ENCODE data around the gene PLD1. TPM values are rescaled to one million over a fixed set of nuclear protein-coding genes. Genes with fewer than 3 reads are reported as not detected.

PLD1 gene
- total RNA-seq, 1 donor from 2014 or later: 59.5 TPM

DNA sequence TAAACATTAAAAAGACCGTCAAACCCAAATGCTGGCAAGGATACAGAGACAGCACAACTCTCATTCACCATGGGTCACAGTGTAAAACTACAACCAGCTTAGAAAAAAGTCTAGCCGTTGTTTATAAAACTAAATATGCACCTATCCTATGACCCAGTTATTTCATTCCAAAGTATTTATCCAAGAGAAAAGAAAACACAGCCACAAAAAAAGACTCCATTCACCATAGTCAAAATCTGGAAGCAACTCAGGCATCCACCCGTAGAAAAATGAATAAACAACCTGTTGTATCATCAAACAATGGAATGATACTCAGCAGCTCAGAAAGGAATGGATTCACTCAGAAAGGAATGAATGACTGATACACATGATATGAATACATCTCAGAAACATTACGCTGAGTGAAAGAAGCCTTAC lies 28.6 kb downstream of the PLD1 start:
- TF ChIP-seq, protein P1, sequence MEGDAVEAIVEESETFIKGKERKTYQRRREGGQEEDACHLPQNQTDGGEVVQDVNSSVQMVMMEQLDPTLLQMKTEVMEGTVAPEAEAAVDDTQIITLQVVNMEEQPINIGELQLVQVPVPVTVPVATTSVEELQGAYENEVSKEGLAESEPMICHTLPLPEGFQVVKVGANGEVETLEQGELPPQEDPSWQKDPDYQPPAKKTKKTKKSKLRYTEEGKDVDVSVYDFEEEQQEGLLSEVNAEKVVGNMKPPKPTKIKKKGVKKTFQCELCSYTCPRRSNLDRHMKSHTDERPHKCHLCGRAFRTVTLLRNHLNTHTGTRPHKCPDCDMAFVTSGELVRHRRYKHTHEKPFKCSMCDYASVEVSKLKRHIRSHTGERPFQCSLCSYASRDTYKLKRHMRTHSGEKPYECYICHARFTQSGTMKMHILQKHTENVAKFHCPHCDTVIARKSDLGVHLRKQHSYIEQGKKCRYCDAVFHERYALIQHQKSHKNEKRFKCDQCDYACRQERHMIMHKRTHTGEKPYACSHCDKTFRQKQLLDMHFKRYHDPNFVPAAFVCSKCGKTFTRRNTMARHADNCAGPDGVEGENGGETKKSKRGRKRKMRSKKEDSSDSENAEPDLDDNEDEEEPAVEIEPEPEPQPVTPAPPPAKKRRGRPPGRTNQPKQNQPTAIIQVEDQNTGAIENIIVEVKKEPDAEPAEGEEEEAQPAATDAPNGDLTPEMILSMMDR (IDR thresholded peaks at IDR 0.05; ENCODE audit: borderline replicate concordance): no peak
- Histone ChIP-seq H3K4me3 (no peak overlapping the region), H3K36me3 (no peaks in the 10 kb centered on the region), H3K4me1 (peaks cover 7% of the 10 kb centered on the region), H3K27me3 (ENCODE audit: low read depth) (no peaks in the 10 kb centered on the region), H3K27ac (replicated peaks) (no peak overlapping the region), H3K9me3 (replicated peaks) (no peaks in the 10 kb centered on the region)
- no peak for DNase-seq
- intact Hi-C loops (cut with micrococcal nuclease): no loop called here

DNA sequence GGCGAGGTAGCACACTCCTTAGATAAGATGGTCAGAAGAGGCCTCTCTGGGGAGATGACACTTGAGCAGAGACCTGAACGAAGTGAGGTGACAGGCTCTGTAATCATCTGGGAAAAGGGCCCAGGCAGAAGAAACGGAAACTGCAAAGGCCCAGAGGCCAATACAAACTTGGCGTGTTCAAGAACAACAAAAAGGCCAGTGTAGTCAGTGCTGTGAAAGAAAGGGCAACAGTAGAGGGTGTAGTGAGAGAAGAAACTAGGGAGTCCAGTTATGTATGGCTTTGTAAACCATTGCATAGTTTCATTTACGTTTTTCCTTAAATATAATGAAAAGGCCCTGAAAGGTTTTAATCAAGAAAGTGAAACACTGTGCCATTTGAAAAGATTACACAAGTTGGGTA lies 31.8 kb downstream of the PLD1 start:
- H3K27ac ChIP-seq (replicated peaks): no peak overlapping the region
- no peaks in the 10 kb centered on the region for H3K9me3 ChIP-seq (replicated peaks)
- no peaks in the 10 kb centered on the region for H3K27me3 ChIP-seq (ENCODE audit: low read depth)
- intact Hi-C loops (cut with micrococcal nuclease): no loop called here
- H3K4me3 ChIP-seq: no peak overlapping the region
- TF ChIP-seq, protein P1 (IDR thresholded peaks at IDR 0.05; ENCODE audit: borderline replicate concordance): no peak
- no peak for DNase-seq
- no peaks in the 10 kb centered on the region for H3K36me3 ChIP-seq
- H3K4me1 ChIP-seq: peaks cover 8% of the 10 kb centered on the region

DNA sequence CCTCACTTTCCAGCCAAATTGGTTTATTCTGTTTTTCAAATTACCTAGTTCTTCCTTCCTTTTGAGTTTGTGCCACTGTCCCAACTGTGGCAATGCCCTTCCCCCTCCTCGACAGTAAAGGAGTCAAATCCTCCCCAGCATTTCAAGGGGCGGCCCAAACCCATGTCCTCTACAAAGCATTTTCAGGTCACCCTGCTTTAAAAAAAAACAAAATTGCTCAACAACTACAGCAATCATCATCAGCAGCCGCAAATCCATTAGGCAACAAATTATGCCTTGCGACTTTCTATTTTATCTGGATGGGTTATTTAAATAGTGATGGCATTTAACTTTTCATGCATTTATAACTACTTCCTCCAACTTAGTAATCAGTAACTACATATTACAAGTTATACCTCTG lies 32.7 kb downstream of the PLD1 start:
- no peak overlapping the region for H3K4me3 ChIP-seq
- intact Hi-C loops (cut with micrococcal nuclease): no loop called here
- peak overlapping the region; percentile 20 for H3K27ac ChIP-seq (replicated peaks)
- peaks cover 11% of the 10 kb centered on the region for H3K4me1 ChIP-seq
- no peaks in the 10 kb centered on the region for H3K27me3 ChIP-seq (ENCODE audit: low read depth)
- DNase-seq: no peak
- no peaks in the 10 kb centered on the region for H3K36me3 ChIP-seq
- no peaks in the 10 kb centered on the region for H3K9me3 ChIP-seq (replicated peaks)
- TF ChIP-seq, protein P1 (IDR thresholded peaks at IDR 0.05; ENCODE audit: borderline replicate concordance): no peak

DNA sequence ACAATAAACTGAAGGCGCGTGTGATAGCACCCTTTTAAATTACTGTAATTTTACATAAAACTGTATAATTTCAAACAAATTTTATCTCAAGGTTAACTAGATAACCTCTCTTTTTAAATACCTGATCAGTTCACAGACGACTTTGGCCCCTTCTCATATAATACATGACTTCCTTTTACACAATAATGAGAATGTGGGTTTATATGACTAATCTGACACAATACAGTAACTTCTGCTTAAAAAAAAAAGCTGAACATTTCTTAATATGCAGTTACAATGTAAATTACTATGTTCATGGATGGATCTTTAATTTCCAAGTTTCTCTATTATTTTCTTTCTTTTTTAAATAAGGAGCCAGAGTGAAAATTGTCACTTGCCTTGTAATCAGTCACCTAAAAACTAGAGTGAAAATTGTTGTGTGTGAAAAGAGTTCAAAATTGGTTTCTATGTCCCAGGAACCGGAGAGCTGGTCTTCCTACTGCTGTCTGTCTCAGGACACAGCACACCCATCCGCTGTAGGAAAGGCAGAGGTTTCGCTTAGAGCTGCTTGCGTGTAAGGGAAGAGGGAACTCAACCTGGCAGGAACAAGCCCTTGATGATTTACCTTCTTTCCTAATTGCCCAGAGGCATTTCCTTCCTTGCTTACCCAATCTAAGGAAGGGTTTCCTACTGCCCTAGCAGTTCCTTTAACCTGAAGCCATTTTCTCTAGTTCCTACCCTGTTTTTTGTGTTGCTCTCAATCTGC lies 33.3 kb downstream of the PLD1 start:
- no peaks in the 10 kb centered on the region for H3K9me3 ChIP-seq (replicated peaks)
- no peaks in the 10 kb centered on the region for H3K27me3 ChIP-seq (ENCODE audit: low read depth)
- TF ChIP-seq, protein P1 (IDR thresholded peaks at IDR 0.05; ENCODE audit: borderline replicate concordance): no peak
- peak overlapping the region; percentile 20 for H3K27ac ChIP-seq (replicated peaks)
- intact Hi-C loops (cut with micrococcal nuclease): no loop called here
- H3K4me1 ChIP-seq: peaks cover 17% of the 10 kb centered on the region
- H3K36me3 ChIP-seq: no peaks in the 10 kb centered on the region
- DNase-seq: no peak
- no peak overlapping the region for H3K4me3 ChIP-seq

DNA sequence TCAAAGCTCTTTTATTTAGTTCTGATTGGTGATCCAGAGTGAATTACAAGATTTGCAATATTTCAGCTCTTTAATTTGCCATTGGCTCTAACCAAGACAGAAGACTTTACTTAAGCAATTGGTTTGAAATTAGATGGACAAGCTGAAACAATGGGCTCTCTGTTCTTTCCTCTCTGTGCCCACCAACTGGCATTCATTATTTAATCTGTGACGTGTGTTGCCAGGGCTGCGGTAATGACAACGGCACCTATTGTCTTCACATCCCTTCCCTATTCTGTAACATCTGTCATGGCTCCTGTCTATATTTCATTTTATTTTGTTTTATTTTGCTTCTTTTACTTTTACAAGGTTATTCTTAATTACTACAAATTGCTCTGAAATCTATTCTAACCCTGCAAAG lies 33.9 kb downstream of the PLD1 start:
- DNase-seq: no peak
- TF ChIP-seq, protein P1 (IDR thresholded peaks at IDR 0.05; ENCODE audit: borderline replicate concordance): no peak
- no peaks in the 10 kb centered on the region for H3K36me3 ChIP-seq
- peaks cover 23% of the 10 kb centered on the region for H3K4me1 ChIP-seq
- H3K9me3 ChIP-seq (replicated peaks): no peaks in the 10 kb centered on the region
- H3K27me3 ChIP-seq (ENCODE audit: low read depth): no peaks in the 10 kb centered on the region
- H3K4me3 ChIP-seq: no peak overlapping the region
- intact Hi-C loops (cut with micrococcal nuclease): no loop called here
- no peak overlapping the region for H3K27ac ChIP-seq (replicated peaks)
